Measurements from ENCODE around the gene POLN. TPM values are rescaled to one million over a fixed set of nuclear protein-coding genes. Genes with fewer than 3 reads are reported as not detected.

Gene POLN
- total and polyA plus RNA-seq, 2 experiments from 2014 or later, result 1.7 to 2.0 TPM

GRCh38 chr4:2256781-2257191, 14.9 kb upstream of the POLN start:
- Histone ChIP-seq H3K79me2 (peaks cover 61% of the 10 kb centered on the region), H3K4me3 (no peak overlapping the region), H4K20me1 (ENCODE audit: insufficient read depth, poor library complexity, severe bottlenecking) (peaks cover 95% of the 10 kb centered on the region), H3K9me3 (ENCODE audit: low read depth) (no peaks in the 10 kb centered on the region), H3K36me3 (replicated peaks; ENCODE audit: insufficient read depth, low read depth) (no peaks in the 10 kb centered on the region), H3K4me1 (ENCODE audit: insufficient read depth) (peaks cover 19% of the 10 kb centered on the region), H2AFZ (no peak overlapping the region), H3K27me3 (no peaks in the 10 kb centered on the region), H3K9me2 (replicated peaks; ENCODE audit: insufficient read depth) (no peaks in the 10 kb centered on the region), H3K4me2 (no peak overlapping the region), H3K27ac (no peak overlapping the region)
- 92% methylated on average over 10 of the region's 12 CpGs for WGBS (ENCODE audit: low lambda C conversion rate, missing lambda C conversion rate)
- DNase-seq (ENCODE audit: low spot score), result no peak
- TF ChIP-seq CTCF (IDR thresholded peaks at IDR 0.05; ENCODE audit: poor library complexity) (no peak), EZH2phosphoT487 (IDR thresholded peaks at IDR 0.05; ENCODE audit: low read depth, severe bottlenecking, unreplicated experiment) (no peak), EZH2 (IDR thresholded peaks at IDR 0.05; ENCODE audit: borderline replicate concordance) (no peak)

GRCh38 chr4:2256156-2256731, 14.3 kb upstream of the POLN start:
- Histone ChIP-seq H3K27me3 (no peaks in the 10 kb centered on the region), H3K9me2 (replicated peaks; ENCODE audit: insufficient read depth) (no peaks in the 10 kb centered on the region), H3K4me1 (ENCODE audit: insufficient read depth) (peaks cover 19% of the 10 kb centered on the region), H3K4me3 (no peak overlapping the region), H3K36me3 (replicated peaks; ENCODE audit: insufficient read depth, low read depth) (no peaks in the 10 kb centered on the region), H3K9me3 (ENCODE audit: low read depth) (no peaks in the 10 kb centered on the region), H4K20me1 (ENCODE audit: insufficient read depth, poor library complexity, severe bottlenecking) (peaks cover 95% of the 10 kb centered on the region), H3K79me2 (peaks cover 58% of the 10 kb centered on the region), H2AFZ (no peak overlapping the region), H3K27ac (no peak overlapping the region), H3K4me2 (no peak overlapping the region)
- no peak for DNase-seq (ENCODE audit: low spot score)
- WGBS (ENCODE audit: low lambda C conversion rate, missing lambda C conversion rate), result 93% methylated on average over 7 of the region's 8 CpGs
- no peak for TF ChIP-seq EZH2phosphoT487 (IDR thresholded peaks at IDR 0.05; ENCODE audit: low read depth, severe bottlenecking, unreplicated experiment)
- no peak for TF ChIP-seq EZH2 (IDR thresholded peaks at IDR 0.05; ENCODE audit: borderline replicate concordance)
- TF ChIP-seq CTCF (IDR thresholded peaks at IDR 0.05; ENCODE audit: poor library complexity), result no peak

GRCh38 chr4:2255501-2256155, 13.7 kb upstream of the POLN start:
- Histone ChIP-seq H2AFZ (no peak overlapping the region), H3K4me1 (ENCODE audit: insufficient read depth) (peaks cover 19% of the 10 kb centered on the region), H3K4me2 (no peak overlapping the region)

More at GRCh38 chr4:2255501-2256155, 13.7 kb upstream of the POLN start:
- H4K20me1 ChIP-seq (ENCODE audit: insufficient read depth, poor library complexity, severe bottlenecking), result peaks cover 89% of the 10 kb centered on the region
- TF ChIP-seq CTCF (IDR thresholded peaks at IDR 0.05; ENCODE audit: poor library complexity), result no peak
- no peak for TF ChIP-seq EZH2 (IDR thresholded peaks at IDR 0.05; ENCODE audit: borderline replicate concordance)
- TF ChIP-seq EZH2phosphoT487 (IDR thresholded peaks at IDR 0.05; ENCODE audit: low read depth, severe bottlenecking, unreplicated experiment), result no peak
- peak; percentile 25 for DNase-seq (ENCODE audit: low spot score)
- no peak overlapping the region for H3K4me3 ChIP-seq
- no peaks in the 10 kb centered on the region for H3K9me2 ChIP-seq (replicated peaks; ENCODE audit: insufficient read depth)
- H3K27ac ChIP-seq, result no peak overlapping the region
- H3K36me3 ChIP-seq (replicated peaks; ENCODE audit: insufficient read depth, low read depth), result no peaks in the 10 kb centered on the region
- H3K79me2 ChIP-seq, result peaks cover 52% of the 10 kb centered on the region
- 83% methylated on average over 17 of the region's 18 CpGs for WGBS (ENCODE audit: low lambda C conversion rate, missing lambda C conversion rate)
- H3K9me3 ChIP-seq (ENCODE audit: low read depth), result no peaks in the 10 kb centered on the region
- no peaks in the 10 kb centered on the region for H3K27me3 ChIP-seq
